GM12878 (cell line): ENCODE measurements around the gene OSGEP.

Experiments
- CHD2 ChIP-seq: IDR thresholded peaks from 2 replicates; pipeline ENCODE4 v1.6.1; 2011; ENCODE audit warnings: low read depth, low read length, improper control_type of control experiment, borderline replicate concordance
- EZH2 ChIP-seq: IDR thresholded peaks from 2 replicates; pipeline ENCODE4 v1.6.1; 2012; ENCODE audit warnings: low read depth, mild to moderate bottlenecking, control low read depth, inconsistent platforms, low read length, borderline replicate concordance; ENCODE audit not compliant: control insufficient read depth
- GABPA ChIP-seq: IDR thresholded peaks from 2 replicates; pipeline ENCODE4 v1.6.1; 2014; ENCODE audit warnings: antibody characterized with exemption, low read depth, mild to moderate bottlenecking, inconsistent platforms
- NFXL1 ChIP-seq: fragments of 450-650 bp; IDR thresholded peaks from 2 replicates; pipeline ENCODE4 v1.6.1; 2017; ENCODE audit warnings: antibody characterized with exemption, mild to moderate bottlenecking, borderline replicate concordance
- POLR2A ChIP-seq: IDR thresholded peaks from 2 replicates; pipeline ENCODE4 v1.6.1; 2011; ENCODE audit warnings: low read depth, mild to moderate bottlenecking, low read length
- RCOR1 ChIP-seq: conservative IDR thresholded peaks from 2 replicates; pipeline ENCODE4 v1.6.1; 2012; ENCODE audit warnings: low read depth, low read length, improper control_type of control experiment
- SRF ChIP-seq, 2 experiments: IDR thresholded peaks; 2 replicates each; pipeline ENCODE4 v1.6.1; 2011; ENCODE audit warnings: low read depth in 2 of 2, low read length in 2 of 2, mild to moderate bottlenecking in 1 of 2, moderate library complexity in 1 of 2
- SUZ12 ChIP-seq: fragments of 200-600 bp; sonication (generic); IDR thresholded peaks from one replicate; pipeline ENCODE4 v1.6.1; 2018; ENCODE audit warnings: antibody characterized with exemption, mild to moderate bottlenecking; ENCODE audit not compliant: unreplicated experiment
- TCF12 ChIP-seq: IDR thresholded peaks from 2 replicates; pipeline ENCODE4 v1.6.1; 2011; ENCODE audit warnings: low read depth, mild to moderate bottlenecking, low read length
- ZBED1 ChIP-seq: IDR thresholded peaks from 2 replicates; pipeline ENCODE4 v1.6.1; 2016; ENCODE audit warnings: borderline replicate concordance
- TF ChIP-seq, protein P1 (sequence below), 3 experiments: IDR thresholded peaks in 2 of 3; conservative IDR thresholded peaks in 1 of 3; 2 replicates each; pipeline ENCODE4 v1.5.1; 2011; ENCODE audit warnings: low read depth in 3 of 3, low read length in 3 of 3, mild to moderate bottlenecking in 3 of 3, control low read depth in 2 of 3, moderate library complexity in 2 of 3, inconsistent platforms in 1 of 3, mixed read lengths in 1 of 3; ENCODE audit not compliant: control insufficient read depth in 2 of 3, insufficient read depth in 1 of 3; ENCODE audit errors: extremely low read depth in 1 of 3
- TF ChIP-seq, protein P2 (sequence below): IDR thresholded peaks from 2 replicates; pipeline ENCODE4 v1.6.1; 2012; ENCODE audit warnings: mild to moderate bottlenecking, low read depth, low read length

- no peak for TF ChIP-seq RCOR1
- no peak for TF ChIP-seq CHD2
- TF ChIP-seq NFXL1 = no peak
- no peak for TF ChIP-seq POLR2A
- TF ChIP-seq, protein P1, sequence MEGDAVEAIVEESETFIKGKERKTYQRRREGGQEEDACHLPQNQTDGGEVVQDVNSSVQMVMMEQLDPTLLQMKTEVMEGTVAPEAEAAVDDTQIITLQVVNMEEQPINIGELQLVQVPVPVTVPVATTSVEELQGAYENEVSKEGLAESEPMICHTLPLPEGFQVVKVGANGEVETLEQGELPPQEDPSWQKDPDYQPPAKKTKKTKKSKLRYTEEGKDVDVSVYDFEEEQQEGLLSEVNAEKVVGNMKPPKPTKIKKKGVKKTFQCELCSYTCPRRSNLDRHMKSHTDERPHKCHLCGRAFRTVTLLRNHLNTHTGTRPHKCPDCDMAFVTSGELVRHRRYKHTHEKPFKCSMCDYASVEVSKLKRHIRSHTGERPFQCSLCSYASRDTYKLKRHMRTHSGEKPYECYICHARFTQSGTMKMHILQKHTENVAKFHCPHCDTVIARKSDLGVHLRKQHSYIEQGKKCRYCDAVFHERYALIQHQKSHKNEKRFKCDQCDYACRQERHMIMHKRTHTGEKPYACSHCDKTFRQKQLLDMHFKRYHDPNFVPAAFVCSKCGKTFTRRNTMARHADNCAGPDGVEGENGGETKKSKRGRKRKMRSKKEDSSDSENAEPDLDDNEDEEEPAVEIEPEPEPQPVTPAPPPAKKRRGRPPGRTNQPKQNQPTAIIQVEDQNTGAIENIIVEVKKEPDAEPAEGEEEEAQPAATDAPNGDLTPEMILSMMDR (IDR thresholded peaks at IDR 0.05 in 2 of 3, conservative IDR thresholded peaks at IDR 0.05 in 1 of 3; ENCODE audit: control insufficient read depth in 2 of 3, extremely low read depth in 1 of 3, insufficient read depth in 1 of 3, low read depth in 3 of 3, low read length in 3 of 3) = no peak
- TF ChIP-seq SUZ12 = no peak
- no peak for TF ChIP-seq ZBED1
- TF ChIP-seq TCF12 = no peak
- no peak for TF ChIP-seq GABPA
- no peak for TF ChIP-seq EZH2
- no peak for TF ChIP-seq SRF (IDR thresholded peaks at IDR 0.05; ENCODE audit: low read depth in 2 of 2, low read length in 2 of 2)
- TF ChIP-seq, protein P2, sequence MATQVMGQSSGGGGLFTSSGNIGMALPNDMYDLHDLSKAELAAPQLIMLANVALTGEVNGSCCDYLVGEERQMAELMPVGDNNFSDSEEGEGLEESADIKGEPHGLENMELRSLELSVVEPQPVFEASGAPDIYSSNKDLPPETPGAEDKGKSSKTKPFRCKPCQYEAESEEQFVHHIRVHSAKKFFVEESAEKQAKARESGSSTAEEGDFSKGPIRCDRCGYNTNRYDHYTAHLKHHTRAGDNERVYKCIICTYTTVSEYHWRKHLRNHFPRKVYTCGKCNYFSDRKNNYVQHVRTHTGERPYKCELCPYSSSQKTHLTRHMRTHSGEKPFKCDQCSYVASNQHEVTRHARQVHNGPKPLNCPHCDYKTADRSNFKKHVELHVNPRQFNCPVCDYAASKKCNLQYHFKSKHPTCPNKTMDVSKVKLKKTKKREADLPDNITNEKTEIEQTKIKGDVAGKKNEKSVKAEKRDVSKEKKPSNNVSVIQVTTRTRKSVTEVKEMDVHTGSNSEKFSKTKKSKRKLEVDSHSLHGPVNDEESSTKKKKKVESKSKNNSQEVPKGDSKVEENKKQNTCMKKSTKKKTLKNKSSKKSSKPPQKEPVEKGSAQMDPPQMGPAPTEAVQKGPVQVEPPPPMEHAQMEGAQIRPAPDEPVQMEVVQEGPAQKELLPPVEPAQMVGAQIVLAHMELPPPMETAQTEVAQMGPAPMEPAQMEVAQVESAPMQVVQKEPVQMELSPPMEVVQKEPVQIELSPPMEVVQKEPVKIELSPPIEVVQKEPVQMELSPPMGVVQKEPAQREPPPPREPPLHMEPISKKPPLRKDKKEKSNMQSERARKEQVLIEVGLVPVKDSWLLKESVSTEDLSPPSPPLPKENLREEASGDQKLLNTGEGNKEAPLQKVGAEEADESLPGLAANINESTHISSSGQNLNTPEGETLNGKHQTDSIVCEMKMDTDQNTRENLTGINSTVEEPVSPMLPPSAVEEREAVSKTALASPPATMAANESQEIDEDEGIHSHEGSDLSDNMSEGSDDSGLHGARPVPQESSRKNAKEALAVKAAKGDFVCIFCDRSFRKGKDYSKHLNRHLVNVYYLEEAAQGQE = no peak
Observed at GRCh38 chr14:20468764-20469241, 14.2 kb upstream of the OSGEP start.
